Left ventricle myocardium inferior (tissue), 1 donor: Measurements from ENCODE around the gene KASH5. TPM values are rescaled to one million over a fixed set of nuclear protein-coding genes. Genes with fewer than 3 reads are reported as not detected.

Experiments
- DNase-seq: peaks from one replicate; pipeline ENCODE4 v3.0.0-alpha.2; 2020
- H3K27ac ChIP-seq: fragments of 200-600 bp; replicated peaks from 2 replicates; pipeline ENCODE4 v1.8.0; 2021
- H3K27me3 ChIP-seq: fragments of 200-600 bp; 2 replicates; pipeline ENCODE4 v1.8.0; 2021; ENCODE audit warnings: low read depth
- H3K36me3 ChIP-seq: fragments of 200-600 bp; 2 replicates; pipeline ENCODE4 v1.8.0; 2021
- H3K4me1 ChIP-seq: fragments of 200-600 bp; 2 replicates; pipeline ENCODE4 v1.8.0; 2021
- H3K4me3 ChIP-seq: fragments of 200-600 bp; 2 replicates; pipeline ENCODE4 v1.8.0; 2021; ENCODE audit warnings: mild to moderate bottlenecking, moderate library complexity
- H3K9me3 ChIP-seq: fragments of 200-600 bp; replicated peaks from 2 replicates; pipeline ENCODE4 v1.8.0; 2021
- CTCF ChIP-seq: fragments of 200-600 bp; IDR thresholded peaks from 2 replicates; pipeline ENCODE4 v1.8.0; 2021; ENCODE audit warnings: antibody characterized with exemption, mild to moderate bottlenecking, borderline replicate concordance
- intact Hi-C: fragments of 100-400 bp; cut with micrococcal nuclease; formaldehyde crosslinking; loops from one replicate; pipeline ENCODE4 v1.11.0; 2022
- total RNA-seq: library from RNA; stranded (reverse); fragmentation: NEBNext Ultra II Directional; extraction: Animal tissue kit (Norgen Biotek cat#: 25700); gene quantifications from one replicate; pipeline ENCODE4 v1.2.1, GENCODE V29; 2021
- donor health status: DM: no; HTN: yes; CAD: no; lungs with severe emphysema.

KASH5 gene
- total RNA-seq, 1 donor from 2014 or later = not detected

GRCh38 chr19:49347835-49348234 lies 40.2 kb upstream of the KASH5 start:
- Histone ChIP-seq H3K4me3 (no peak overlapping the region), H3K27ac (no peak overlapping the region), H3K4me1 (no peaks in the 10 kb centered on the region), H3K36me3 (peaks cover 100% of the 10 kb centered on the region), H3K27me3 (no peaks in the 10 kb centered on the region), H3K9me3 (no peaks in the 10 kb centered on the region)
- intact Hi-C loops = no loop called here
- no peak for DNase-seq
- no peak for TF ChIP-seq CTCF

GRCh38 chr19:49348305-49349189 lies 39.5 kb upstream of the KASH5 start:
- Histone ChIP-seq H3K4me1 (no peaks in the 10 kb centered on the region), H3K36me3 (peaks cover 99% of the 10 kb centered on the region), H3K27me3 (no peaks in the 10 kb centered on the region), H3K9me3 (no peaks in the 10 kb centered on the region), H3K27ac (no peak overlapping the region), H3K4me3 (no peak overlapping the region)
- no peak for DNase-seq
- intact Hi-C loops = no loop called here
- no peak for TF ChIP-seq CTCF

- Histone ChIP-seq H3K27me3 (no peaks in the 10 kb centered on the region), H3K27ac (no peak overlapping the region), H3K4me3 (no peak overlapping the region), H3K36me3 (peaks cover 99% of the 10 kb centered on the region), H3K4me1 (no peaks in the 10 kb centered on the region), H3K9me3 (no peaks in the 10 kb centered on the region)
- DNase-seq = no peak
- TF ChIP-seq CTCF = no peak
- intact Hi-C loops = no loop called here
These were observed 38.5 kb upstream of the KASH5 start for GRCh38 chr19:49349567-49349966.

- no peak for TF ChIP-seq CTCF
- peak; percentile 36 for DNase-seq
- intact Hi-C loops = no loop called here
- Histone ChIP-seq H3K4me1 (peaks cover 25% of the 10 kb centered on the region), H3K36me3 (peaks cover 74% of the 10 kb centered on the region), H3K27ac (peak overlapping the region; percentile 70), H3K9me3 (no peaks in the 10 kb centered on the region), H3K4me3 (peak overlapping the region; percentile 32), H3K27me3 (no peaks in the 10 kb centered on the region)
These were observed 32.1 kb upstream of the KASH5 start for GRCh38 chr19:49355909-49356353.

- H3K27me3 ChIP-seq = no peaks in the 10 kb centered on the region
- peaks cover 69% of the 10 kb centered on the region for H3K36me3 ChIP-seq
- H3K27ac ChIP-seq = peak overlapping the region; percentile 70
- peaks cover 28% of the 10 kb centered on the region for H3K4me1 ChIP-seq
- peak overlapping the region; percentile 32 for H3K4me3 ChIP-seq
- no peaks in the 10 kb centered on the region for H3K9me3 ChIP-seq
- DNase-seq = no peak
- no peak for TF ChIP-seq CTCF
- intact Hi-C loops = no loop called here
These were observed 31.7 kb upstream of the KASH5 start for GRCh38 chr19:49356382-49356781.
